Measurements from ENCODE around the gene TFPI.

DNA sequence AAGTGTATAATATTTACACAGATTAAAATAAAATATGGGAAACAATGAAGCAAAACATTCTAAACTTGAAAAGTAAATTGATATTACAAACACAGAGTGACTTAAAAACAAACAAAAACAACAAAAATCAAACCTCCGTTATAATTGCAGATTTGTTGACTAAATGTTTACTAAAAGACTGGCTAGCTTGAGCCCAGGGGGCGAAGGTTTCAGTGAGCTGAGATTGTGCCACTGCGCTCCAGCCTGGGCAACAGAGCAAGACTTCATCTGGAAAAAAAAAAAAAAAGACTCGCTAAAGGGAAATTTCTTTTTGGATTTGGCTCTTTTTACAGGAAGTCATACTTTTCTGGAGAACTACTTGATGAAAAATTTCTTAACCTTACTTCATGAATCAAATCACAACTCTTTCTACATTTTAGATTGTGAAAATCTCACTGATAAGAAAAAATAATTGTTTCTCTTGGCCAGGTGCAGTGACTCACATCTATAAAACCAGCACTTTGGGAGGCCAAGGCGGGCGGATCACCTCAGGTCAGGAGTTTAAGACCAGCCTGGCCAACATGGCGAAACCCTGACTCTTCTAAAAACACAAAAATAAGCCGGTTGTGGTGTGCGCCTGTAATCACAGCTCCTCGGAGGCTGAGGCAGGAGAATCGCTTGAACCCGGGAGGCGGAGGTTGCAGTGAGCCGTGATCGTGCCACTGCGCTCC lies 9.7 kb downstream of the TFPI start:
- TF ChIP-seq, protein P1, sequence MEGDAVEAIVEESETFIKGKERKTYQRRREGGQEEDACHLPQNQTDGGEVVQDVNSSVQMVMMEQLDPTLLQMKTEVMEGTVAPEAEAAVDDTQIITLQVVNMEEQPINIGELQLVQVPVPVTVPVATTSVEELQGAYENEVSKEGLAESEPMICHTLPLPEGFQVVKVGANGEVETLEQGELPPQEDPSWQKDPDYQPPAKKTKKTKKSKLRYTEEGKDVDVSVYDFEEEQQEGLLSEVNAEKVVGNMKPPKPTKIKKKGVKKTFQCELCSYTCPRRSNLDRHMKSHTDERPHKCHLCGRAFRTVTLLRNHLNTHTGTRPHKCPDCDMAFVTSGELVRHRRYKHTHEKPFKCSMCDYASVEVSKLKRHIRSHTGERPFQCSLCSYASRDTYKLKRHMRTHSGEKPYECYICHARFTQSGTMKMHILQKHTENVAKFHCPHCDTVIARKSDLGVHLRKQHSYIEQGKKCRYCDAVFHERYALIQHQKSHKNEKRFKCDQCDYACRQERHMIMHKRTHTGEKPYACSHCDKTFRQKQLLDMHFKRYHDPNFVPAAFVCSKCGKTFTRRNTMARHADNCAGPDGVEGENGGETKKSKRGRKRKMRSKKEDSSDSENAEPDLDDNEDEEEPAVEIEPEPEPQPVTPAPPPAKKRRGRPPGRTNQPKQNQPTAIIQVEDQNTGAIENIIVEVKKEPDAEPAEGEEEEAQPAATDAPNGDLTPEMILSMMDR (IDR thresholded peaks at IDR 0.05), result no peak
- TF ChIP-seq POLR2A (IDR thresholded peaks at IDR 0.05), result no peak
- TF ChIP-seq EP300 (IDR thresholded peaks at IDR 0.05), result no peak
